Activated CD8-positive, alpha-beta T cell treated with anti-CD3 and anti-CD28 coated beads for 36 hours (primary cell): ENCODE results near the gene SLMAP. TPM values are rescaled to one million over a fixed set of nuclear protein-coding genes. Genes with fewer than 3 reads are reported as not detected.

ENCODE experiments used
- ATAC-seq: fragments of 200-7000 bp; cut with Tn5 transposase; one replicate; pipeline ENCODE4 v1.10.0; 2021; ENCODE audit warnings: mild to moderate bottlenecking, moderate library complexity
- CTCF ChIA-PET: fragments of 350-600 bp; sonication (Branson Sonifier 250); formaldehyde crosslinking; loops from one replicate; lab custom pipeline; 2021; ENCODE audit warnings: antibody characterized with exemption; lab: Charles Lee
- POLR2A ChIA-PET: fragments of 350-600 bp; sonication (Branson Sonifier 250); formaldehyde crosslinking; loops from one replicate; lab custom pipeline; 2021; ENCODE audit warnings: antibody characterized with exemption; lab: Charles Lee
- DNase-seq: peaks from one replicate; pipeline ENCODE4 v3.0.0-alpha.2; 2020
- H3K27ac Mint-ChIP-seq: one replicate; pipeline ENCODE4 v1.8.0; 2021; ENCODE audit warnings: mild to moderate bottlenecking, mixed read lengths
- H3K27me3 Mint-ChIP-seq: one replicate; pipeline ENCODE4 v1.8.0; 2021; ENCODE audit warnings: mixed read lengths
- H3K36me3 Mint-ChIP-seq: one replicate; pipeline ENCODE4 v1.8.0; 2021; ENCODE audit warnings: low read depth, mixed read lengths
- H3K4me1 Mint-ChIP-seq: one replicate; pipeline ENCODE4 v1.8.0; 2021; ENCODE audit warnings: low read depth, mixed read lengths
- H3K4me3 Mint-ChIP-seq: one replicate; pipeline ENCODE4 v1.8.0; 2021; ENCODE audit warnings: mild to moderate bottlenecking, moderate library complexity, mixed read lengths
- H3K9me3 Mint-ChIP-seq: one replicate; pipeline ENCODE4 v1.8.0; 2021; ENCODE audit warnings: mixed read lengths
- CTCF ChIP-seq: fragments of 200-600 bp; IDR thresholded peaks from one replicate; pipeline ENCODE4 v1.8.0; 2022; ENCODE audit warnings: antibody characterized with exemption, mild to moderate bottlenecking
- intact Hi-C: fragments of 100-400 bp; cut with micrococcal nuclease; formaldehyde crosslinking; loops from one replicate; pipeline ENCODE4 v1.10.0; 2022
- total RNA-seq, 2 experiments: library from RNA; stranded (reverse); gene quantifications; one replicate each; pipeline ENCODE4 v1.2.3, GENCODE V29; 2021

The SLMAP gene
- total RNA-seq, 2 experiments from 2014 or later, result 45.8 to 47.3 TPM

GRCh38 chr3:57810048-57810447 is 53.9 kb downstream of the SLMAP start:
- H3K4me1 Mint-ChIP-seq, result peaks cover 48% of the 10 kb centered on the region
- H3K36me3 Mint-ChIP-seq, result peaks cover 5% of the 10 kb centered on the region
- TF ChIP-seq CTCF, result no peak
- POLR2A ChIA-PET, result no interaction called here
- no peak for ATAC-seq
- H3K27ac Mint-ChIP-seq, result no peak overlapping the region
- H3K27me3 Mint-ChIP-seq, result no peaks in the 10 kb centered on the region
- DNase-seq, result no peak
- CTCF ChIA-PET, result interaction anchor here (1.1 kb wide), 1 partner anchor 412 kb away, joined by 3 read pairs; no protein-coding TSS in a partner anchor
- intact Hi-C loops, result no loop called here
- no peak overlapping the region for H3K4me3 Mint-ChIP-seq
- peaks cover 10% of the 10 kb centered on the region for H3K9me3 Mint-ChIP-seq

GRCh38 chr3:57810471-57811137 is 54.5 kb downstream of the SLMAP start:
- ChIA-PET CTCF (no interaction called here), POLR2A (no interaction called here)
- peaks cover 10% of the 10 kb centered on the region for H3K9me3 Mint-ChIP-seq
- ATAC-seq (no peak), DNase-seq (no peak)
- no peak overlapping the region for H3K4me3 Mint-ChIP-seq
- intact Hi-C loops, result no loop called here
- peaks cover 5% of the 10 kb centered on the region for H3K36me3 Mint-ChIP-seq
- peaks cover 44% of the 10 kb centered on the region for H3K4me1 Mint-ChIP-seq
- H3K27ac Mint-ChIP-seq, result no peak overlapping the region
- H3K27me3 Mint-ChIP-seq, result no peaks in the 10 kb centered on the region
- TF ChIP-seq CTCF, result no peak

- DNase-seq, result peak; percentile 68
- ATAC-seq, result peak; percentile 92
- ChIA-PET POLR2A (no interaction called here), CTCF (interaction anchor here (1.9 to 3.0 kb wide), 2 partner anchors 11 to 17 kb away, joined by 3 to 10 read pairs; no protein-coding TSS in a partner anchor)
- Mint-ChIP-seq H3K4me3 (no peak overlapping the region), H3K4me1 (peaks cover 24% of the 10 kb centered on the region), H3K27ac (peak overlapping the region; percentile 71), H3K27me3 (no peaks in the 10 kb centered on the region), H3K9me3 (peaks cover 8% of the 10 kb centered on the region), H3K36me3 (peaks cover 5% of the 10 kb centered on the region)
- intact Hi-C loops, result no loop called here
- TF ChIP-seq CTCF, result no peak
These were observed 58.9 kb downstream of the SLMAP start for GRCh38 chr3:57815036-57815435.

GRCh38 chr3:57816471-57817095 is 60.5 kb downstream of the SLMAP start:
- POLR2A ChIA-PET, result no interaction called here
- Mint-ChIP-seq H3K27me3 (no peaks in the 10 kb centered on the region), H3K9me3 (peaks cover 8% of the 10 kb centered on the region), H3K27ac (no peak overlapping the region), H3K4me3 (no peak overlapping the region), H3K4me1 (peaks cover 21% of the 10 kb centered on the region), H3K36me3 (peaks cover 5% of the 10 kb centered on the region)
- ATAC-seq (no peak), DNase-seq (no peak)
- TF ChIP-seq CTCF, result no peak
- CTCF ChIA-PET, result interaction anchor here (1.1 to 3.0 kb wide), 2 partner anchors 10 to 49 kb away, joined by 3 to 10 read pairs; no protein-coding TSS in a partner anchor
- intact Hi-C loops, result no loop called here

- Mint-ChIP-seq H3K4me1 (peaks cover 27% of the 10 kb centered on the region), H3K4me3 (no peak overlapping the region), H3K27ac (no peak overlapping the region), H3K27me3 (no peaks in the 10 kb centered on the region), H3K36me3 (no peaks in the 10 kb centered on the region), H3K9me3 (no peaks in the 10 kb centered on the region)
- intact Hi-C loops, result no loop called here
- ATAC-seq (no peak), DNase-seq (no peak)
- ChIA-PET POLR2A (no interaction called here), CTCF (no interaction called here)
- no peak for TF ChIP-seq CTCF
These were observed 62.7 kb downstream of the SLMAP start for GRCh38 chr3:57818772-57819171.
